ENCODE results near the gene SLC6A6.

The SLC6A6 gene

DNA sequence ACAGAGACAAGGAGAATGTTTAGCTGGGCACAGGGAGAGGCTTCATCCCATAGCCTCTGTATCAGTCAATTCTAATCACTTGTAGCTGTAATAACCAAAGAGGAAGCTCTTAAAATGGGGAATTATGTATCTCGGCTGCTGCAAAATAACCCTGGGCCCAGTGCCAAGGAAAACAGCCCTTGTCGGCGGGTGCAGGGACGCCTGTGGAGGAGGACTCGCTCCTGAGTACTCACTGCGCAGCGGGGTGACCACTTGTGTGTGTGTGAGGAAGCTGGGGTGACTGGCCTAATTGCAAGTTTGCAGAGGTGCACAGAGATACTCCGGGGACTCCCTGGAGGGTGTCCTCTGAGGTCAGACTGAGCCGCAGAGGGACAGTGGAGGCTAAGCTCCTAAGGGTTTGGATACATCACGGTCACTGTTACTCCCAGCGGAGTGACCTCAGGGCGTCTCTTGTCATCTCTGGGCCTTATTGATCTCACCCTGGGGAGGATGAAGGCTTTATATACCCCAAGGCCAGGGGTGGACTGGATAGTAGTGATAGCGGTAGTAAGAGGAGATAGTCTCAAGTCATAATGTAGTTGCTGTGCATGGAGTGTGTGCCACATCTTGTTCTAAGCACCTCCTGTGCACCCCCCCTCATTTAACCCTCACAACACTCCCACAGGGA is 37.2 kb downstream of the SLC6A6 start:
- no peak for DNase-seq

DNA sequence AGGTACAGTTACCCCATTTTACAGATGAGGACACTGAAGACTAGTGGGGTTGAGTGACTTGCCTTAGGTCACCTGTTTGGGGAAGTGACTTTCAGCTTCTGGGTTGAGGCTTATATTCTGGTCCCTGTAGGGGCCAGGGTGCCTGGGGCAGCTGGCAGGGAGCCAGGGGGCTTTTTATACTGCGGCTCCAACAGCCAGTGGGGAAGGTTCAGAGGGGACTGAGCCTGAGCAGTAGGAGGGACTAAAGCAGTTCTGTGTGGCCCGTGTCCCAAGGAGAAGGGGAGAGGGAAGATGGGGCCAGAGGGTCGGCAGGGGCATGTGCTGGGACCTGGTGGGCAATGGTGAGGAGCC is 37.7 kb downstream of the SLC6A6 start:
- no peak for DNase-seq

- DNase-seq, result no peak
These were observed 38.3 kb downstream of the SLC6A6 start for GRCh38 chr3:14440531-14441239.

DNA sequence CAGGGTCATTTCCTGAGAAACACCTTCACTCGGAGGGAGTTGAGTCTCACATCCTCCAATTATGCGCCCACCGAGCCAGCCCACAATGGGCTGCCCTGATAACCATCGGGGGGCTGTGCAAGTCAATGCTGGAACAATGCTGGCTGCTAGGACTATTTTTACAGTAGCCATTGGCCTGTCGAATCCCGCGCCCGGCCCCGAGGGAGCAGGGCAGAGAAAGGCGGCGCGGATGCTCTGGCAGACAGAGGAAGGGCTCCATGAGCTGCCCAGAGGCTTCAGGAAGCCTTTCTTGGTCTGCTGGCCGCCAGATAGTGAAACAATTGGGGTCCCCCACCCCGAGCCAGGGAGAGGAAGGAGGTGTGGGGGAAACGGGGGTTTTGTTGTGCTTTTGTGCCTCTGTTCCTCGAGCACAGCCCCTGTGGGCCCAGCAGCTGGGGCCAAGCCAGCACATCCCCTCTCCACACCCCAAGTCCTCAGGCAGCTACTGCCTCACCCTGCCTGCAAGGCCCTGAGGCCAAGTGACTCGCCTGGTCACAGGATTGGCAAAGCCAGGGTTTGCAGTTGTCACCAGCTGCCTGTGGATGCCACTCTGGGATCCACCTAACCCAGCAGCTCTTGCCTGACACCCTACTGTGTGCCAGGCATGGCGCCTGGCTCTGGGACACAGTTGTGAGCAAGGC is 39.0 kb downstream of the SLC6A6 start:
- DNase-seq, result no peak

DNA sequence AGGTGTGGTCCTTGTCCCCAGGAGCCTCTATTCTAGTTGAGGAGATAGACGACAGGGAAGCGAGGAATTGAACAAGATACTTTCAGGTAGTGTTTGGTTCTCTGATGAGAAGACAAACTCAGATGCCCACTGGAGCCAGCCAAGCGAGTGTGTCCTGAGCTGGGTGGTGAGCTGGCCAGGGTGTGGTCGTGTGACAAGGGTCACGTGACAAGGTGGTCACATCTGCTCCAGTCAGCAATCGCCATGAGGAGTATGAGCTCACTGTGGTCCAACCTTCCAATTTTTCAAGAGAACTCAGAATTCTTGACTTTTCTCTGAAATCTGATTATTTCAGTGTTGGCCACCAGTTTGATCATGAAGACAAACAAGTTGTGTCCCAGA is 39.5 kb downstream of the SLC6A6 start:
- DNase-seq, result no peak

GRCh38 chr3:14444380-14444779 is 42.0 kb downstream of the SLC6A6 start:
- DNase-seq, result no peak

DNA sequence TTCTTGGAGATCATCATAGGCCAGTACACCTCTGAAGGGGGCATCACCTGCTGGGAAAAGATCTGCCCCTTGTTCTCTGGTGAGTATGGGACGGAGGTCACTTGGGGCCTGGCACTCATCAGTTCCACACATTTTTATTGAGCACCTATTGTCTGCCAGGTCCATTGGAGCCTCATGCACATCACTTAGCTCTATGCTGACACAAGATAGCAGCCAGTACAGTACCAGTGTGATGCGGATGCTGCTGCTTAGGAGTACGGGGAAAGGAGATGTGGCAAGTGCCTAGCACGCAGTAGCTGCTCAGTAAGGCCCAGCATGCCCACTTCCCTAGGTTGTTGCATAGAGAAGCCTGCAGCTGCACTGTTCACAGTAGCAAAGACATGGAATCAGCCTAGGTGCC is 43.4 kb downstream of the SLC6A6 start:
- DNase-seq, result no peak

DNA sequence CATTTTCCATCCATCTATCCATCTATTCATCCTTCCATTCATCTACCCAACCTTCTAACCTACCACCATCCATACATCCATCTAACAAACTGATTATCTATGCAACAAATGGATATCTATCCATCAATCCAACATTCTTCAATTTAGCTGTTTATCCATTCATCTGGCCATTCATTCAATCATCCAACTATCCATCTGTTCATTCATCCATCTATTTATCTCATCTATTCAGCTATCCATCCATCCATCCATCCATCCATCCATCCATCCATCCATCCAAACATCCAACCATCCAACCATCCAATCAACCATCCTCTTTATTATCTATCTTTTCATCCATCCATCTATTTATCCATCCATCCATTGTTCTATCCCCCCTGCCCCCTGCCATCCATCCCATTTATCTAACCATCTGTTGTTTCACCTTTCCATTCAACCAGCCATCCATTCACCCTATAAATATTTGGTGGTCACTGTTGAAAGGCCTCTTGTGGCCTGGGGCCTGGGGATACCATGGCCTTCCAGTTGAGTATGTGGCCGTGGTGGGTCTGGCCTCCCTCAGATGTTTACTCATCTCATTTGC is 44.7 kb downstream of the SLC6A6 start:
- no peak for DNase-seq

DNA sequence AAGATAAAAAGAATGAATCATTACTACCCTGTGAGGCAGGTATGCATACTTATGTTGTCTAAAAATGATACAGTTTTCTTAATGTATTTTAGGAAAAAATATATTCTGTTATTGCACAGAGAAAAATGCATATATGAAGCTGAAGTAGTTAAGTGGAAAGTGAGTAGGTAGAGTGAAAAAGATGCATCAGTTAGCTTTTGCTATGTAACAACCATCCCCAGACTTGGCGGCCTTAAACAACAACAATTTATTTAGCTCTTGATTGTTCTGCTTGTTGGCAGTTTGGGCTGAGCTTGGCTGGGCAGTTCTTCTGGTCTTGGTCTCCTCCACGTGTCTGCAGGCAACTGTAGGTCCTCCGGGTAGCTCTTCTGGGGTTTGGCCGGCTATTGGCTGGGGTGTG is 45.7 kb downstream of the SLC6A6 start:
- DNase-seq, result no peak

DNA sequence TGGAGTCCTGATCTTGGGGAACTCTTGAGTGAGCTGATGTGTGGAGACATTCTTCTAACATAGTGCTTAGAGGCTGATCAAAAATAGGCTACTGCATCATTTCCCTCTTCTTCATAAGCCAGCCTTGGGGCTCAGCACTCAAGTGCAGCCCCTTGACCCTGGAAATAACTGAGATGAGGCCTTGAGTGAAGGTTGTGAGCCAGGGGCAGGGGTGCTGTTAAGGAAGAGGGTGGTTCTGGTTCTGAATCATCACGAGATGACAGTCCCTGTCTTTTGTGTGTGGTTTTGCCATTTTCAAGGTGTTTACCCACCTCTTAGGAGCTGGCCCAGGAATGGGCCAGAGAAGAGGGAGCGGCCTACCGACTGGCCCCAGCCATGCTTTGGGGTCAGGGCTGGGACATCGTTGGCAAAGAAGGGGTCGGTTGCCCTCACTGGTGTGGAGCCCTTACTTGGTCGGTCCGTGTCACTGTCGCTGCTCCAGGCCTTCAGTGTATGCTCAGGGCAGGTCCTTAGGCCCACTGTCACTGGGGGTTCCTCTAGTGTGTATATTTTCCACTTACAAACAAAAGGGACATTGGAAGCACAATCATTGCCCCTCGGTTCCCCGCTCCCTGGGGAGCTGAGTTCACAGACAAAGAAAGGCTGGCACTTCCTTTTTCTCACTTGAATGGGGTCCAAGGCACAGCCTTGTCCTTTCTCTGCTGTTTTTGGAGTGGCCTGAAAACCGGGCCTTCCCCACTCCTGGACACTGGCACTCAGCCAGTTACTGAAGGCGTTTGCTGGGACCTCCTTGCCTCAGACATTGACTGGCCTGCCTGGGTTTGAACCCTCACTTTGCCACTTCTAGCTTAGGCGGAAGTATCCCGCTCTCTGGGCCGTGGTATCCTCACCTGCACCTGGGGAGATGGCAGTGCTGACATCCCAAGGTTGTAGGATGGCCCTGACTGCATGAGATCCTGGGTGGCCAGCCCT is 46.6 kb downstream of the SLC6A6 start:
- DNase-seq, result no peak

- no peak for DNase-seq
These were observed 48.1 kb downstream of the SLC6A6 start for GRCh38 chr3:14450506-14450905.

DNA sequence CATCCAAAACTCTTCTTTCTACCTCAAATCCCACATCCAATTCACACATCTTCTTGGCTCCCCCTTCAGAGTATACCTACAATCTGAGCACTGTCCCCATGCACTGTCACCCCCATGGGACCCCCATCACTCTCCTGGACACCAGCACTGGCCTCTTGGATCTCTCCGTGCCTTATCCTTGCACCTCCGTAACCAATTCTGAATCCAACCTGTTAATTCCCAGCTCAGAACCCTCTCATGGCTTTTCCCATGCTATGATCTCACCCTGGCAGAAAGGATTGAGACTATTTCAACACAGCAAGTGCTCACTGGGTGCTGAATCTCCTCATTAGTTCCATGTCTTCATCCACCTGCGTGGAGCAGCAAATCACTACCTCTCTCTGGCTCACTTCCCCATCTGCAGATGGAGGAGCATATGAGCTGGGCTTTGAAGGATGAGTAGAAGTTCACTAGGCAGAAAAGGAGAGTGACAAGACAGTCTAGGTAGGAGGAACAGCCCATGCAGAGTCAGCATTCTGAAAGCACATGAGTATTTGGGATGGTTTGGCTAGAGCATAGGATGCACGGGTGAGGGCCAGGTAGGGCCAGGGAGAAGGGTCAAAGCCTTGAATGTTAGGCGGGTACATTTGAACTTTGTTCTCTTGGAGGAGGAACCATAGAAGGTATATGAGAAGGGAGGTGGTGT is 48.7 kb downstream of the SLC6A6 start:
- DNase-seq, result no peak

DNA sequence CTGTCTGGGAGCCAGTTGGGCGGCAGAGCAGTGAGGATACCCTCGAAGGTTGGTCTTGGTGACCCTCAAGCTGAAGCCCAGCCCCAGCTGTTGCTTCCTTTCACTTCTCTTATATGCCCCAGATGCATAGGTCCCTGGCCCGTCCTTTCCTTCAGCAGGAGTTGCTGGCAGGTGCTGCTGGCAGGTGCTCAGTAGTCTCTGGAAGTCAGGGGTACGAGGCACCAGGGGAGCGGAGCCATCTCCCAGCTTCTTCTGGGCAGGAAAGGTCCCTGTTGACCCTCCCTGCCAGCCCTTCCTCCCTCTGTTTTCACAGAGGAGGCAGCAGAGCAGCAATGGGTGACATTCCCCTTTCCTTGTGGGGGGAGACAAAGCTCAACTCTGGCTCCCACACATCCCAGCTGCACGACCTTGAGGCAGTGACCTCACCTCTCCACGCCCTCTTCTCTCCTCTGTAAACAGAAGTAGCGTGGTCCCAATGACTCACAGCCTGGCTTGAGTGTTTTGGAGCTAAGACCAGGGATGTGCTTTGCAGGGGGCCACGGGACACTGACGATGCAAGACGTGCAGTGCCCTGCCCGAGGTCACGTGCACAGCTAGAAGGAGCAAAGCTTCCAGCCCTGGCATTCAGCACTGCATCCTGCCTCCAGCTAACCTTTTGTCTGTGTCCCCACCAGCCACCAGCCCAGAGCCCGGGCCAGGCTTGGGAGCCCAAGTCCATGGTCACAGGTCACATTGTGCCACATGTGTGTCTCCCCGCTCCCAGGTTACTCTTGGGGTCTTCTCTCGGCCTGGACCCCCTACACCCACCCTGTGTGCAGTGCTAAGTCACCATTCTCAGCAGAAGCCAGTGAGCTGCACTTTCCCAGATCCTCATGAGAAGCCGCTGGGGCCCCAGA is 49.7 kb downstream of the SLC6A6 start:
- DNase-seq, result no peak

DNA sequence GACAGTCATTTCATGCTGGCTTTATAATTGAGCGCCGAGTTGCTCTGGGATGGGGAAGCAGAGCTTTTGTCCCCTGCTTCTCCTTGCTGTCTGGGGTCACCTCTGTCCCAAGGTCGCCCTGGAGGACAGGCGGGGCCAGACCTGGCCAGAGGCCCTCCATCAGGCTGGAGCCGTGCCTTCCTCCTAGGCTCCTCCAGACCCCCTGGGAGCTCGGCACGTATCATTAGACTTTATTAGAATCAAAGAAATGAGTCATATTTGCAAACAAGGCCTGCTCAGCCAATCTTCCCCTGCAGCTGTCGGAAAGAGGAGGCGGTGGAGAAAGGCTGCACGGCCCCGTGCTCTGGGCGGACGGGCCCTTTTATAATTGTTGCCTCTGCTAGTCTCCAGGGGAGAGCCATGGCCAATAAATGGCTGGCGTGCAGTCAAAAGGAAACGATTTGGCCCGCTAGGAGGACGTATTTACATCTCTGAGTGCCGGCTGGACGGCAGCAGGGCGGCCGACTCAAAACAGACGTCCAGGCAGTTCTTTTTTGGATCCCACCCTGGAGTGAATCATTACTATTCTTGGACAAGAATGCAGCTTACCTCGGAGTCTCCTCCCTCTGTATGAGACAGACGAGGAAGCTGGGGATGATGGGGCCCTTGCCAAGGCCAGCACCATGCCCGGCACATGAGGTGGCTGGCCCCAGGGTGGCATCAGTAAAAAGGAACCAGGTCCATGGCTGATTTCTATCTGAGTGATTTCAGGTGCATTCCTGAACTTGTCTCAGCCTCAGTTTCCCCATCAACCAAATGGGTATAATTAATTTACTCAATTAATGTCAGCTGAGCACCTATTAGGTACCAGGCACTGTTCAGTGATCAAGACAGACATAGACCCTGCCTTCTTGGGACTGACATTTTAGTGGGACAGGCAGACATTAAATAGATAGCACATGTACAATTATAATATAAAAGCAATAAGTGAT is 50.6 kb downstream of the SLC6A6 start:
- no peak for DNase-seq

- DNase-seq, result no peak
These were observed 51.7 kb downstream of the SLC6A6 start for GRCh38 chr3:14453876-14454638.

DNA sequence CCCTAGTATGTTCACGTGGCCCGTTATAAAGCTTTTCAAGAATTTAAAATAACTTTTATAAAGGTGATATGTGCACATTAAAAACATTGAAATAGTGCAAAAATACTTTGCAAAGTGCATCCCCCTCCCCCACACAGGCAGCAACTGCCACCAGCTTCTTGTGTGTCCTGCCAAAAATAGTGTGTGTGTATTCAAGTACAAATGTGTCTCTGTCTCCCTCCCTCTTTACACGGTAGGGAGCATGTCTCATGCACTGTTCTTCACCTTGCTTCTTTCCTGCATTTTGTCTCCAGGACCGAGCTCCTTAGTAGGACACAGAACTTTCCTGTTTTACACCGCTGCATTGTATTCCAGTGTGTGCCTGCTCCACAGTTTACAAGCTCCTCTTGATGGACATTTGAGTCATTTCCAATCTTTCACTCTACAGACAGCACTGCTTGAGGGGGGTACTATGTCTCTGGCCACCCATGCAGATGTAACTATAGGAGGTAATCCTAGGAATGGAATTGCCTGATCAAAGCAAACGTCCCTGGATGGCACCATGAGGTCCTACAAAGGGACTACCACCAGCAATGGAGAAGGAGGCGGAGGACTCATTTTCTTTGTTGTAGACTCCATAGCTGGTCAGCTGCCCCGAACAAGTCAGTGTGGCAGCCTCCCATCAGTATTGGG is 52.4 kb downstream of the SLC6A6 start:
- DNase-seq, result no peak

GRCh38 chr3:14455571-14456317 is 53.3 kb downstream of the SLC6A6 start:
- no peak for DNase-seq

- DNase-seq, result no peak
These were observed 54.4 kb downstream of the SLC6A6 start for GRCh38 chr3:14456794-14457193.
